ENCODE measurements around the gene CCL19.
"Not testable (repeated sequence)": the region's sequence is repeated elsewhere in the genome, so short reads cannot be mapped to it uniquely, and the experiment has no call there.

DNA sequence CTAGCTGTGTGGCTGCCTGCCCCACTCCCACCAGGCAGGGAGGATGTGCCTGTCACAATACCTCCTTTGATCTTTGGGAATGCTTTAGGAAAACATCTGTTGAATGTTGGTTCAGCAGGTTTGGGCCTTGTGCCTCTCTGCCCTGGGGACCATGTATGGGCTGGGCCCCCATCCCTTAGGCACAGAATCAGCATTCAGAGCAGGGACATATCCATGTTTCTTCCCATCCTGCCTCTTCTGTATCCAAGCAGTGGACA lies 28.6 kb upstream of the CCL19 start:
- not testable (repeated sequence) for TF ChIP-seq CTCF (IDR thresholded peaks at IDR 0.05); POLR2AphosphoS5 (IDR thresholded peaks at IDR 0.05); POLR2A (IDR thresholded peaks at IDR 0.05; ENCODE audit: low read depth)

Data from esophagus muscularis mucosa (tissue), 3 donors.